Choroid plexus epithelial cell (primary cell): ENCODE results near the gene HLCS.

Experiments used
- DNase-seq: peaks from one replicate; pipeline ENCODE4 v3.0.0-alpha.2; 2010; ENCODE audit warnings: low read depth
- H3K4me3 ChIP-seq: 2 replicates; pipeline ENCODE4 v1.5.1; 2011; ENCODE audit warnings: low read depth, mild to moderate bottlenecking, control low read depth, low read length, moderate library complexity
- CTCF ChIP-seq: conservative IDR thresholded peaks from 2 replicates; pipeline ENCODE4 v1.5.1; 2011; ENCODE audit warnings: low read depth, mild to moderate bottlenecking, control low read depth, inconsistent platforms, low read length, moderate library complexity

HLCS gene

GRCh38 chr21:36915696-36916245 lies 50.7 kb downstream of the HLCS start:
- H3K4me3 ChIP-seq = no peak overlapping the region
- no peak for DNase-seq
- no peak for TF ChIP-seq CTCF

- no peak for DNase-seq
- TF ChIP-seq CTCF = no peak
- no peak overlapping the region for H3K4me3 ChIP-seq
Observed at GRCh38 chr21:36915014-36915695, 51.3 kb downstream of the HLCS start.

- no peak for TF ChIP-seq CTCF
- DNase-seq = no peak
- H3K4me3 ChIP-seq = no peak overlapping the region
Observed at GRCh38 chr21:36914244-36915013, 52.0 kb downstream of the HLCS start.

- DNase-seq = no peak
- H3K4me3 ChIP-seq = no peak overlapping the region
- TF ChIP-seq CTCF = no peak
Observed at GRCh38 chr21:36913247-36914169, 53.0 kb downstream of the HLCS start.

- no peak for TF ChIP-seq CTCF
- peak overlapping the region; percentile 7 for H3K4me3 ChIP-seq
- DNase-seq = peak; percentile 70
Observed at GRCh38 chr21:36910581-36911307, 55.7 kb downstream of the HLCS start.

GRCh38 chr21:36909901-36910561 lies 56.4 kb downstream of the HLCS start:
- DNase-seq = peak; percentile 98
- no peak for TF ChIP-seq CTCF
- H3K4me3 ChIP-seq = no peak overlapping the region
